GM12872 (cell line): ENCODE measurements around the gene SCAF1.

ENCODE experiments used
- CTCF ChIP-seq: IDR thresholded peaks from 3 replicates; pipeline ENCODE4 v1.5.1; 2011; ENCODE audit warnings: low read depth, mild to moderate bottlenecking, low read length, moderate library complexity; ENCODE audit not compliant: insufficient read depth

Gene SCAF1

GRCh38 chr19:49636233-49636932, 5.6 kb upstream of the SCAF1 start:
- no peak for TF ChIP-seq CTCF

- no peak for TF ChIP-seq CTCF
Observed at GRCh38 chr19:49637821-49638738, 3.9 kb upstream of the SCAF1 start.

- no peak for TF ChIP-seq CTCF
Observed at GRCh38 chr19:49639401-49640112, 2.5 kb upstream of the SCAF1 start.

- no peak for TF ChIP-seq CTCF
Observed at GRCh38 chr19:49640113-49640898, 1.7 kb upstream of the SCAF1 start, which contains the start of gene RRAS. Gene RRAS (minus strand): TSS chr19:49640143. CDS start chr19:49640098, 45 bp downstream.

GRCh38 chr19:49642492-49643035, 555 bp downstream of the SCAF1 start:
- TF ChIP-seq CTCF, result no peak

- TF ChIP-seq CTCF, result no peak
Observed at GRCh38 chr19:49643466-49643865, 1.5 kb downstream of the SCAF1 start.
